Stimulated activated CD4-positive, alpha-beta T cell treated with anti-CD3 and anti-CD28 coated beads, Interleukin-4, amount 100 ng/mL, for 24 hours (primary cell): ENCODE measurements around the gene C8G.
A peak's percentile ranks its signal among the peaks of the same experiment; 100 is the strongest.

Experiments used
- DNase-seq: peaks from one replicate; pipeline ENCODE4 v3.0.0-alpha.2; 2020

Gene C8G

GRCh38 chr9:136944519-136945332 lies at the start of gene C8G, which contains the start of gene FBXW5:
C8G (plus strand) TSS chr9:136945243; CDS start chr9:136945321, 78 bp downstream.
FBXW5 (minus strand) TSS chr9:136944738; CDS start chr9:136944083, 655 bp downstream.
- DNase-seq = peak; percentile 93

GRCh38 chr9:136896027-136896426 lies 49.0 kb upstream of the C8G start:
- no peak for DNase-seq

GRCh38 chr9:136898483-136899100 lies 46.5 kb upstream of the C8G start:
- no peak for DNase-seq

- no peak for DNase-seq
These were observed 45.8 kb upstream of the C8G start for GRCh38 chr9:136899196-136899595.

GRCh38 chr9:136900556-136900955 lies 44.5 kb upstream of the C8G start:
- DNase-seq = no peak

GRCh38 chr9:136900988-136901515 lies 44.0 kb upstream of the C8G start:
- no peak for DNase-seq

- peak; percentile 84 for DNase-seq
These were observed 43.4 kb upstream of the C8G start for GRCh38 chr9:136901516-136902258.

GRCh38 chr9:136902259-136902821 lies 42.7 kb upstream of the C8G start:
- DNase-seq = peak; percentile 92

- DNase-seq = no peak
These were observed 41.9 kb upstream of the C8G start for GRCh38 chr9:136903041-136903554.

GRCh38 chr9:136906266-136906665 lies 38.8 kb upstream of the C8G start:
- DNase-seq = no peak

GRCh38 chr9:136907011-136907914 lies 37.8 kb upstream of the C8G start:
- DNase-seq = no peak

GRCh38 chr9:136910197-136910900 lies 34.7 kb upstream of the C8G start:
- no peak for DNase-seq

GRCh38 chr9:136910901-136911245 lies 34.2 kb upstream of the C8G start:
- DNase-seq = no peak

GRCh38 chr9:136913701-136914438 lies 31.2 kb upstream of the C8G start:
- no peak for DNase-seq

- no peak for DNase-seq
These were observed 29.3 kb upstream of the C8G start for GRCh38 chr9:136915632-136916329.

GRCh38 chr9:136916330-136917184 lies 28.5 kb upstream of the C8G start:
- DNase-seq = no peak

- no peak for DNase-seq
These were observed 27.1 kb upstream of the C8G start for GRCh38 chr9:136917902-136918301.

GRCh38 chr9:136920069-136920468 lies 25.0 kb upstream of the C8G start:
- no peak for DNase-seq
